ENCODE results near the gene TSPAN31. TPM values are rescaled to one million over a fixed set of nuclear protein-coding genes. Genes with fewer than 3 reads are reported as not detected.

The TSPAN31 gene
- total and polyA plus RNA-seq, 9 of the 15 experiments (the other 6 are each of a cell fraction or from before 2014, with no cell fraction given): 11.3 to 26.4 (median 14.3) TPM

GRCh38 chr12:57777911-57778310, 33.1 kb downstream of the TSPAN31 start:
- CTCF ChIA-PET (ENCODE audit: low intra/inter-chr PET ratio): interaction anchor here (0.8 kb wide), 1 partner anchor 127 kb away, joined by 6 read pairs; no protein-coding TSS in a partner anchor
- Histone ChIP-seq H2AFZ (ENCODE audit: low read depth, low read length) (no peak overlapping the region), H3K4me2 (ENCODE audit: insufficient read depth, low read length) (no peak overlapping the region), H3K9me3 (replicated peaks; ENCODE audit: control insufficient read depth, insufficient read depth, low read depth, low read length) (no peaks in the 10 kb centered on the region), H3K27ac (ENCODE audit: extremely low read depth, low read depth, low read length) (no peak overlapping the region), H3K9me1 (ENCODE audit: control insufficient read depth, insufficient read depth, low read length) (no peaks in the 10 kb centered on the region), H4K20me1 (replicated peaks; ENCODE audit: control insufficient read depth, insufficient read depth, low read length) (no peaks in the 10 kb centered on the region), H3K4me1 (replicated peaks in 1 of 2; ENCODE audit: control insufficient read depth in 2 of 2, insufficient read depth in 2 of 2, low read length in 2 of 2) (peaks cover 7 to 10% of the 10 kb centered on the region in 2 experiments; a peak in 4 of 5 replicates), H3K4me3 (no peak overlapping the region), H3K9ac (ENCODE audit: insufficient read depth in 1 of 2, low read depth in 2 of 2, low read length in 2 of 2) (no peak overlapping the region), H3K27me3 (ENCODE audit: control insufficient read depth in 2 of 2, insufficient read depth in 2 of 2, low read length in 2 of 2) (no peaks in the 10 kb centered on the region), H3K36me3 (ENCODE audit: control insufficient read depth, insufficient read depth, low read length) (peaks cover 23% of the 10 kb centered on the region; the same call in 2 of the 3 replicates), H3K79me2 (ENCODE audit: control insufficient read depth, insufficient read depth, low read length) (peaks cover 13% of the 10 kb centered on the region)
- no peak for FAIRE-seq
- TF ChIP-seq RHOXF2B (CRISPR knock-in tag; conservative IDR thresholded peaks at IDR 0.05): no peak
- no peak for TF ChIP-seq E4F1 (CRISPR knock-in tag; IDR thresholded peaks at IDR 0.05; ENCODE audit: borderline replicate concordance)
- no peak for DNase-seq (ENCODE audit: extremely low read depth in 1 of 4, low spot score in 3 of 4)
- in situ Hi-C loops (cut with MboI) (no loop called here), intact Hi-C loops (cut with micrococcal nuclease) (no loop called here)
- 77% methylated on average over 6 of the region's 7 CpGs for WGBS (ENCODE audit: insufficient coverage, low coverage, missing lambda C conversion rate)
- POLR2A ChIA-PET: no interaction called here
- no peak for ATAC-seq
- no TSS peak for BruUV-seq (replicated peaks)

GRCh38 chr12:57779736-57780135, 34.9 kb downstream of the TSPAN31 start:
- Histone ChIP-seq H3K36me3 (ENCODE audit: control insufficient read depth, insufficient read depth, low read length) (peaks cover 30% of the 10 kb centered on the region), H3K9me1 (ENCODE audit: control insufficient read depth, insufficient read depth, low read length) (no peaks in the 10 kb centered on the region), H3K4me1 (replicated peaks in 1 of 2; ENCODE audit: control insufficient read depth in 2 of 2, insufficient read depth in 2 of 2, low read length in 2 of 2) (peaks cover 8 to 12% of the 10 kb centered on the region in 2 experiments; a peak in 4 of 5 replicates), H3K9ac (ENCODE audit: insufficient read depth in 1 of 2, low read depth in 2 of 2, low read length in 2 of 2) (0 out of 4 replicates have a peak overlapping the region, but pooled peaks of 1 of the 2 experiments have one; percentile 48), H3K27me3 (ENCODE audit: control insufficient read depth in 2 of 2, insufficient read depth in 2 of 2, low read length in 2 of 2) (no peaks in the 10 kb centered on the region), H3K9me3 (replicated peaks; ENCODE audit: control insufficient read depth, insufficient read depth, low read depth, low read length) (no peaks in the 10 kb centered on the region), H4K20me1 (replicated peaks; ENCODE audit: control insufficient read depth, insufficient read depth, low read length) (no peaks in the 10 kb centered on the region), H3K4me3 (no peak overlapping the region), H3K79me2 (ENCODE audit: control insufficient read depth, insufficient read depth, low read length) (peaks cover 22% of the 10 kb centered on the region), H3K4me2 (ENCODE audit: insufficient read depth, low read length) (no peak overlapping the region), H2AFZ (ENCODE audit: low read depth, low read length) (no peak overlapping the region), H3K27ac (ENCODE audit: extremely low read depth, low read depth, low read length) (no peak overlapping the region)
- FAIRE-seq: no peak
- TF ChIP-seq KDM2B (CRISPR knock-in tag; IDR thresholded peaks at IDR 0.05) (no peak), BRF2 (IDR thresholded peaks at IDR 0.05; ENCODE audit: borderline replicate concordance, insufficient read depth, insufficient read length) (no peak), BCOR (IDR thresholded peaks at IDR 0.05) (no peak), ZNF212 (CRISPR knock-in tag; IDR thresholded peaks at IDR 0.05) (no peak), U2AF2 (optimal IDR thresholded peaks at IDR 0.05; ENCODE audit: low read depth, low read length) (no peak), ATF4 (CRISPR knock-in tag; IDR thresholded peaks at IDR 0.05) (no peak), ZZZ3 (IDR thresholded peaks at IDR 0.05) (no peak), PHTF2 (CRISPR knock-in tag; IDR thresholded peaks at IDR 0.05) (no peak)
- BruUV-seq (replicated peaks): no TSS peak
- POLR2A ChIA-PET: interaction anchor here (0.7 to 1.3 kb wide), 3 partner anchors 9 to 23 kb away, joined by 3 to 4 read pairs (median 3); no protein-coding TSS in a partner anchor
- intact Hi-C loops (cut with micrococcal nuclease) (no loop called here), in situ Hi-C loops (cut with MboI) (no loop called here)
- CTCF ChIA-PET (ENCODE audit: low intra/inter-chr PET ratio): no interaction called here
- ATAC-seq: no peak
- 50% methylated on average over 1 of the region's 1 CpG for whole genome bisulfite sequencing (ENCODE audit: insufficient coverage, low coverage, missing lambda C conversion rate)
- DNase-seq (ENCODE audit: extremely low read depth in 1 of 4, low spot score in 3 of 4): no peak

Data from K562 (cell line).